ENCODE results near the gene SCGB2B2. TPM values are rescaled to one million over a fixed set of nuclear protein-coding genes. Genes with fewer than 3 reads are reported as not detected.

SCGB2B2 gene, protein sequence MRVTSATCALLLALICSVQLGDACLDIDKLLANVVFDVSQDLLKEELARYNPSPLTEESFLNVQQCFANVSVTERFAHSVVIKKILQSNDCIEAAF
- total RNA-seq (1 to 10 TPM in 1 of 4 donors, under 1 TPM in 3; 0.17 to 1.0 (median 0.41) TPM), polyA plus RNA-seq (1 to 10 TPM in 1 of 3 donors, under 1 TPM in 2; 0.13 to 1.1 (median 0.14) TPM)
- long read RNA-seq, donor 1: 0 reads
- long read RNA-seq, donor 2: 0 reads

DNA sequence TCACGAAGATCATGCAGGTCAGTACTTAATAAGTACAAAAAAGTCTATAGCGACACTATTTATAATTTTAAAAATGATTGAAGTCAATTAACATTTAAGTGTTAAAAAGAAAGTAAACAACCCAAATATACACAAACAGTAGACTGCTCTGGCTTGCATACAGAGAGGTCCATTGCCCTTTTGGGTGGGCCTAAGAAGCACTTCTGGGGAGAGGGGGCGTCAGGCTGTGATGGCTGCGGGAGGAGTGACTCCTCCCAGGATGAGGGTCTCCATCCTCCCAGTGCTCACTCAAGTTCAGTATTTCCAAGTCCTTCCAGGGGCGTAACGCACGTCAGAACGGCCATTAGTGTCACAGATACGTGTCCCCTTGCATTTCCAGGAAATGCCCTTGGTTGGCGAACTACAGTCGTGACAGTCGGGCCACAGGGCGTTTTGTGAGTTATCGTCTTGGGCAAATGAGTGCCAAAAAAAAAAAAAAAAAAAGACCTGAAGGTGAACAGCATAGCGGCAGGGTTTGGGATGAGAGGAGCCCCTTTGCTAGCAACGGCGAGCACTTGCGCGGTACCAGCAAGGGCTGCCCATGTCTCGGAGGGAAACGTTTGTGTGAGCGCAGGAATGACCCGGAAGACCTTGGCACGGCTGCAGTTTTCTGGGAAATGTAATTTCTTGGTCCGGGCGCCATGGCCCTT, at the start of gene SCGB2B2:
Gene SCGB2B2 (minus strand): TSS at position 463 of the 689 bp plus-strand sequence. CDS start 82,596 bp downstream, outside the sequence.
- Histone ChIP-seq H3K27me3 (ENCODE audit: insufficient read depth in 3 of 3, low read length in 2 of 3) (no peaks in the 10 kb centered on the region), H3K36me3 (ENCODE audit: insufficient read depth in 1 of 2, low read depth in 1 of 2) (peaks cover 6 to 32% of the 10 kb centered on the region in 2 donors), H3K4me1 (peaks cover 44% of the 10 kb centered on the region), H3K4me3 (peak within 1 kb of the TSS; percentile 83), H3K9me3 (peaks cover 6% of the 10 kb centered on the region), H3K27ac (peak within 1 kb of the TSS; percentile 98)
- no peak for DNase-seq
- intact Hi-C loops (cut with DNase I): loop anchor here (5.0 to 10.0 kb wide), 2 partner anchors 35 to 58 kb away; partner anchors contain the start of gene ZNF181 (in 1 of the 2)
- WGBS, 3 donors: 5% methylated on average over 25 to 26 of the region's 26 CpGs
- TF ChIP-seq, protein P1, sequence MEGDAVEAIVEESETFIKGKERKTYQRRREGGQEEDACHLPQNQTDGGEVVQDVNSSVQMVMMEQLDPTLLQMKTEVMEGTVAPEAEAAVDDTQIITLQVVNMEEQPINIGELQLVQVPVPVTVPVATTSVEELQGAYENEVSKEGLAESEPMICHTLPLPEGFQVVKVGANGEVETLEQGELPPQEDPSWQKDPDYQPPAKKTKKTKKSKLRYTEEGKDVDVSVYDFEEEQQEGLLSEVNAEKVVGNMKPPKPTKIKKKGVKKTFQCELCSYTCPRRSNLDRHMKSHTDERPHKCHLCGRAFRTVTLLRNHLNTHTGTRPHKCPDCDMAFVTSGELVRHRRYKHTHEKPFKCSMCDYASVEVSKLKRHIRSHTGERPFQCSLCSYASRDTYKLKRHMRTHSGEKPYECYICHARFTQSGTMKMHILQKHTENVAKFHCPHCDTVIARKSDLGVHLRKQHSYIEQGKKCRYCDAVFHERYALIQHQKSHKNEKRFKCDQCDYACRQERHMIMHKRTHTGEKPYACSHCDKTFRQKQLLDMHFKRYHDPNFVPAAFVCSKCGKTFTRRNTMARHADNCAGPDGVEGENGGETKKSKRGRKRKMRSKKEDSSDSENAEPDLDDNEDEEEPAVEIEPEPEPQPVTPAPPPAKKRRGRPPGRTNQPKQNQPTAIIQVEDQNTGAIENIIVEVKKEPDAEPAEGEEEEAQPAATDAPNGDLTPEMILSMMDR (IDR thresholded peaks at IDR 0.05): peak; percentile 16
- peak; percentile 71 to 80 (median 72) for ATAC-seq

DNA sequence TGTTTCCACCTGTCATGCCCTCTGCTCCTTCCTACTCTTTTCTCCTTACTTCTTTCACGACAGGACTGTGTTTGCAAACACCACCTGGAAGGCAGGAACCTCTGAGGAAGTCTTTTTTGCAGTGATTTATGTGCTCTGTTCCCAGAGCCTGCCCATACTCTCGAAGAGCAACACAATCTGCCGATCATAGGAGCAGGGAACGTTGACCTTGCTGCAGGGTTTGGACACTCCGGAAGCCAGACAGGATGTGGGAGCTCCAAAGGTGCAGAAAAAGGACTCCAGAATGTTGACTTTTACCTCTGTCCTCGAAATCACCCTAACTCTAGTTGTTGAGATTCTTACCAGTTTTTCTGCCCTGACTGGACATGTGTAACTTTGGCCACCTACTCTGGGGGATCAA, 48.4 kb upstream of the SCGB2B2 start:
- H3K27ac ChIP-seq: no peak overlapping the region
- no peak overlapping the region for H3K4me3 ChIP-seq
- H3K4me1 ChIP-seq: no peaks in the 10 kb centered on the region
- peaks cover 2 to 4% (median 4%) of the 10 kb centered on the region in 3 donors for H3K27me3 ChIP-seq (ENCODE audit: insufficient read depth in 3 of 3, low read length in 2 of 3)
- TF ChIP-seq, protein P1 (IDR thresholded peaks at IDR 0.05): no peak
- no peaks in the 10 kb centered on the region for H3K9me3 ChIP-seq
- no peaks in the 10 kb centered on the region for H3K36me3 ChIP-seq (ENCODE audit: insufficient read depth in 1 of 2, low read depth in 1 of 2)
- intact Hi-C loops (cut with DNase I): loop anchor here in 1 of 2 donors (10.0 kb wide), 1 partner anchor 951 kb away; no protein-coding TSS in a partner anchor
- WGBS, 3 donors: 26 to 28% (median 26%) methylated on average over 6 of the region's 6 CpGs
- ATAC-seq: no peak
- DNase-seq: no peak

DNA sequence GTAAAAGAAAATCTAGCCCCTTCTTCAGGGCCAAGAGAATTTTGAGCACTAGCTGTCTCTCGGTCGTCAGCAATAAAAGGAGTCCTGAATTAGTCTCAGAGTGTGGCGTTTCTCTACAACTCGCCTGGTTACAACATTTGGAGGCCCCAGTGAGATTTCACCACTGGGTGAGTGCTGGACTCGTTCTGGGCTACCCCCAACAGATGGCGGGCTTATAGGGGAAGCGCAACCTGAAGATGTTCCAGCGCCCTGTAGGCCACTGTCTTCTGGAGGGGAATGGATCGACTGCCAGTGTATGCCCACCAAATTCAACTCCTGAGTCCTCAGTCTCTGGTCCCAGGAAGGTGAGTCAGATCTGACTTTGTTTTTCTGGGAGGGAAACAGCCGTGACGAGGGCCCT, 45.4 kb upstream of the SCGB2B2 start:
- H3K27me3 ChIP-seq (ENCODE audit: insufficient read depth in 3 of 3, low read length in 2 of 3): peaks cover 2 to 4% (median 4%) of the 10 kb centered on the region in 3 donors
- H3K9me3 ChIP-seq: no peaks in the 10 kb centered on the region
- DNase-seq (no peak), ATAC-seq (no peak)
- WGBS, 3 donors: 47 to 54% (median 48%) methylated on average over 11 of the region's 11 CpGs
- TF ChIP-seq, protein P1 (IDR thresholded peaks at IDR 0.05): no peak
- H3K4me1 ChIP-seq: no peaks in the 10 kb centered on the region
- no peak overlapping the region for H3K4me3 ChIP-seq
- intact Hi-C loops (cut with DNase I): loop anchor here in 1 of 2 donors (10.0 kb wide), 1 partner anchor 948 kb away; no protein-coding TSS in a partner anchor
- H3K27ac ChIP-seq: no peak overlapping the region
- H3K36me3 ChIP-seq (ENCODE audit: insufficient read depth in 1 of 2, low read depth in 1 of 2): no peaks in the 10 kb centered on the region

DNA sequence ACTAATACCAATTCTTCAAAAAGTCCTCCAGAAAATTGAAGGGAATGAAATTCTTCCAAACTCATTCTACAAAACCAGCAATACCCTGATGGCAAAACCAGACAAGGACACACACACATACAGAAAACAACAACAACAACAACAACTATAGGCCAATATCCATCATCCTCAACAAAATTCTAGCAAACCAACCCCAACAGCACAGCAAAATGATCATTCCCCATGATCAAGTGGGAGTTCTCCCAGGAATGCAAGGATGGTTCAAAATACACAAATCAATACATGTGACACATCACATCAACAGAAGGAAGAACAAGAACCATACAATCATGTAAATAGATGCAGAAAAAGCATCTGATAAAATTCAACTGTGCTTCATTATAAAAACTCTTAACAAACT, 38.4 kb upstream of the SCGB2B2 start:
- no peak for DNase-seq
- H3K9me3 ChIP-seq: no peaks in the 10 kb centered on the region
- no peaks in the 10 kb centered on the region for H3K27me3 ChIP-seq (ENCODE audit: insufficient read depth in 3 of 3, low read length in 2 of 3)
- intact Hi-C loops (cut with DNase I): no loop called here
- no peak overlapping the region for H3K27ac ChIP-seq
- no peak for ATAC-seq
- no peaks in the 10 kb centered on the region for H3K36me3 ChIP-seq (ENCODE audit: insufficient read depth in 1 of 2, low read depth in 1 of 2)
- TF ChIP-seq, protein P1 (IDR thresholded peaks at IDR 0.05): no peak
- H3K4me3 ChIP-seq: no peak overlapping the region
- H3K4me1 ChIP-seq: no peaks in the 10 kb centered on the region
